ENCODE data around the gene ALS2CL. TPM values are rescaled to one million over a fixed set of nuclear protein-coding genes. Genes with fewer than 3 reads are reported as not detected.

The ALS2CL gene
- total and polyA plus RNA-seq, 9 donors = 3.3 to 13.2 (median 6.2) TPM

DNA sequence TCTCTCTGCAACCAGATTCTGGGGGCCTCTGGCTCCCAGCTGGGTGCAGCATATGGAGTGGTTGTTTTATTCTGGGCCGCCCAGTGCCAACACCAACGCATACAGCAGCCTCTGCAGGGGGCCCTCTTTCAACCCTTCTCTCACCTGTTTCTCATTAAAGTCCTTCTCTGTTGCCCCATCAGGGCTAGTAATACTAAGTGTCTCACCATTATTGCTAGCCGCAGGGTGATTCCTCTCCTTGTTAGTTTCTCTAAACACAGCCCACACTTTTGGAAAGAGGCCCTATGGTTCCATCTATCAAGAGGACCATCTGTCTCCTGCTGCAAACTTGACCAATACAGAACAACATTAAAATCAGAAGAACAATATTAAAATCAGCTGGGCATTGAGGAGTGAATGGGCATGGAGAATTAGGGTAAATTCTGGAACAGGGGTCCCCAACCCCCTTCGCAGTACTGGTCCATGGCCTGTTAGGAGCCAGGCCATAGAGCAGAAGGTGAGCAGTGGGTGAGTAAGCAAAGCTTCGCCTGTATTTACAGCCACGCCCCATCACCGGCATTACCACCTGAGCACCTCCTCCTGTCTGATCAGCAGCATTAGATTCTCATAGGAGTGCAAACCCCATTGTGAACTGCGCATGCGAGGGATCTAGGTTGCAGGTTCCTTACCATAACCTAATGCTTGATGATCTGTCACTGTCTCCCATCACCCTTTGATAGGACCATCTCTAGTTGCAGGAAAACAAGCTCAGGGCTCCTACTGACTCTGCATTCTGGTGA is 36.5 kb downstream of the ALS2CL start:
- H3K4me1 ChIP-seq (ENCODE audit: insufficient read depth) = no peaks in the 10 kb centered on the region
- H3K27me3 ChIP-seq = no peaks in the 10 kb centered on the region
- no peaks in the 10 kb centered on the region for H3K9me3 ChIP-seq
- WGBS, 3 donors = 88 to 94% (median 89%) methylated on average over 9 of the region's 9 CpGs
- no peak overlapping the region for H3K4me3 ChIP-seq
- no peaks in the 10 kb centered on the region for H3K36me3 ChIP-seq
- intact Hi-C loops (cut with DNase I) = no loop called here
- H3K27ac ChIP-seq = no peak overlapping the region
- DNase-seq = no peak
- TF ChIP-seq POLR2A (IDR thresholded peaks at IDR 0.05) (no peak), EP300 (IDR thresholded peaks at IDR 0.05) (no peak)
- TF ChIP-seq, protein P1, sequence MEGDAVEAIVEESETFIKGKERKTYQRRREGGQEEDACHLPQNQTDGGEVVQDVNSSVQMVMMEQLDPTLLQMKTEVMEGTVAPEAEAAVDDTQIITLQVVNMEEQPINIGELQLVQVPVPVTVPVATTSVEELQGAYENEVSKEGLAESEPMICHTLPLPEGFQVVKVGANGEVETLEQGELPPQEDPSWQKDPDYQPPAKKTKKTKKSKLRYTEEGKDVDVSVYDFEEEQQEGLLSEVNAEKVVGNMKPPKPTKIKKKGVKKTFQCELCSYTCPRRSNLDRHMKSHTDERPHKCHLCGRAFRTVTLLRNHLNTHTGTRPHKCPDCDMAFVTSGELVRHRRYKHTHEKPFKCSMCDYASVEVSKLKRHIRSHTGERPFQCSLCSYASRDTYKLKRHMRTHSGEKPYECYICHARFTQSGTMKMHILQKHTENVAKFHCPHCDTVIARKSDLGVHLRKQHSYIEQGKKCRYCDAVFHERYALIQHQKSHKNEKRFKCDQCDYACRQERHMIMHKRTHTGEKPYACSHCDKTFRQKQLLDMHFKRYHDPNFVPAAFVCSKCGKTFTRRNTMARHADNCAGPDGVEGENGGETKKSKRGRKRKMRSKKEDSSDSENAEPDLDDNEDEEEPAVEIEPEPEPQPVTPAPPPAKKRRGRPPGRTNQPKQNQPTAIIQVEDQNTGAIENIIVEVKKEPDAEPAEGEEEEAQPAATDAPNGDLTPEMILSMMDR (IDR thresholded peaks at IDR 0.05) = no peak

DNA sequence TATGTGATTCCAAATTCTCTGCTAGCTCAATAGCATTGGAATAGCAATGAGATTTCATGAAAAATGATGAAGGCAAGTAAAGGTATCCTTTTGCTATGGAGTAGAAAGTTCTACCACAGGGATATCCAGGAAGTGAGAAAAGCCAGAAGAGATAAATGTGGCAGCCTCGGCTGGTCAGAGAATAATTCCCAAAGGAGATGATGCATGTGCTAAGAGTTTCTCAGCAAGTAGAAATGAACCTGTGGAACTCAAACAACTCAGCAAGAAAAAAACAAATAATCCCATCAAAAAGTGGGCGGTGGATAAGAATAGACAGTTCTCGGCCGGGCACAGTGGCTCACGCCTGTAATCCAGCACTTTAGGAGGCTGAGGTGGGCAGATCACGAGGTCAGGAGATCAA is 38.2 kb downstream of the ALS2CL start:
- no peak for DNase-seq
- Histone ChIP-seq H3K36me3 (no peaks in the 10 kb centered on the region), H3K9me3 (no peaks in the 10 kb centered on the region), H3K27ac (no peak overlapping the region), H3K4me3 (no peak overlapping the region), H3K27me3 (no peaks in the 10 kb centered on the region), H3K4me1 (ENCODE audit: insufficient read depth) (no peaks in the 10 kb centered on the region)
- 69 to 73% (median 70%) methylated on average over 6 of the region's 6 CpGs for WGBS, 3 donors
- TF ChIP-seq EP300 (IDR thresholded peaks at IDR 0.05) (no peak), POLR2A (IDR thresholded peaks at IDR 0.05) (no peak)
- TF ChIP-seq, protein P1 (IDR thresholded peaks at IDR 0.05) = no peak
- intact Hi-C loops (cut with DNase I) = no loop called here

DNA sequence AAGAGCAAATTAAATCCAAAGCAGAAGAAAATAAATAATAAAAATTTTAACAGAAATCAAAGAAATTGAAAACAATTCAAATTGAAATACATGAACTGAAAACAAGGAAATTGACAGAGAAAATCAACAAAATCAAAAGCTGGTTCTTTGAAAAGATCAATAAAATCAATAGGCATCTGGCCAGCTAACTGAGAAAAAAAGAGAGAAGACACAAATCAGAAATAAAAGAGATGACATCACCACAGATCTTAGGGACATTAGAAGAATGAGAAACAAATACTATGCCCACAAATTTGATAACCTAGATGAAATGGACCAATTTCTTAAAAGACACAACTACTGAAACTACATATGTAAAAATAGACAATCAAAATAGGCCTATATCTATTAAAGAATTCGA is 42.4 kb downstream of the ALS2CL start:
- WGBS, 3 donors = 60 to 64% (median 60%) methylated on average over 1 of the region's 1 CpG
- Histone ChIP-seq H3K36me3 (no peaks in the 10 kb centered on the region), H3K9me3 (no peaks in the 10 kb centered on the region), H3K4me1 (ENCODE audit: insufficient read depth) (no peaks in the 10 kb centered on the region), H3K27ac (no peak overlapping the region), H3K4me3 (no peak overlapping the region), H3K27me3 (no peaks in the 10 kb centered on the region)
- DNase-seq = no peak
- no peak for TF ChIP-seq POLR2A (IDR thresholded peaks at IDR 0.05)
- TF ChIP-seq, protein P1 (IDR thresholded peaks at IDR 0.05) = no peak
- intact Hi-C loops (cut with DNase I) = no loop called here

DNA sequence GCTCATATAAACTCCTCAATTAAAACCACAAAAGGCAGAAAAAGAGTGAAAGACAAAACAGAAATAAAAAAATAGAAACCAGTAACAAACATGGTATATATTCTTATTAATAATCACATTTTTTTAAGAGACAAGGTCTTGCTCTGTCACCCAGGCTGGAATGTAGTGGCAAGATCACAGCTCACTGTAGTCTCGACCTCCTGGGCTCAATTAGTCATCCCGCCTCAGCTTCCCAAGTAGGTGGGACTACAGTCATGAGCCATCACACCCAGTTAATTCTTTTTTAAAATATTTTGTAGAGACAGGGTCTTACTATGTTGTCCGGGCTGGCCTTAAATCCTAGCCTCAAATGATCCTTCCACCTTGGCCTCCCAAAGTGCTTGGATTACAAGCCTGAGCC is 44.0 kb downstream of the ALS2CL start:
- intact Hi-C loops (cut with DNase I) = no loop called here
- H3K4me3 ChIP-seq = no peak overlapping the region
- H3K9me3 ChIP-seq = no peaks in the 10 kb centered on the region
- 81 to 92% (median 84%) methylated on average over 3 of the region's 3 CpGs for WGBS, 3 donors
- no peaks in the 10 kb centered on the region for H3K4me1 ChIP-seq (ENCODE audit: insufficient read depth)
- DNase-seq = no peak
- H3K27me3 ChIP-seq = no peaks in the 10 kb centered on the region
- no peak for TF ChIP-seq EP300 (IDR thresholded peaks at IDR 0.05)
- TF ChIP-seq, protein P1 (IDR thresholded peaks at IDR 0.05) = no peak
- no peak for TF ChIP-seq POLR2A (IDR thresholded peaks at IDR 0.05)
- no peaks in the 10 kb centered on the region for H3K36me3 ChIP-seq
- H3K27ac ChIP-seq = no peak overlapping the region

Measured in ovary (tissue), 9 donors.